Liver (tissue), 9 donors: Measurements from ENCODE around the gene POMT1. TPM values are rescaled to one million over a fixed set of nuclear protein-coding genes. Genes with fewer than 3 reads are reported as not detected.

ENCODE experiments used
- DNase-seq: peaks from one replicate; pipeline ENCODE4 v3.0.0-alpha.2; 2017; ENCODE audit warnings: low spot score
- H3K27ac ChIP-seq, 2 donors: one replicate each; pipeline ENCODE4 v1.7.0; 2013; ENCODE audit warnings: inconsistent platforms in 2 of 2, low read length in 2 of 2, control low read depth in 1 of 2, low read depth in 1 of 2, mild to moderate bottlenecking in 1 of 2
- H3K27me3 ChIP-seq, 4 donors: one replicate each; pipeline versions ENCODE4 v1.6.1 to v1.7.0; 2013; ENCODE audit warnings: low read length in 3 of 4, inconsistent platforms in 1 of 4, mild to moderate bottlenecking in 1 of 4, moderate library complexity in 1 of 4; ENCODE audit not compliant: control insufficient read depth in 4 of 4, insufficient read depth in 4 of 4
- H3K36me3 ChIP-seq, 4 donors: one replicate each; pipeline versions ENCODE4 v1.6.1 to v1.7.0; 2013; ENCODE audit warnings: low read length in 3 of 4, mild to moderate bottlenecking in 3 of 4, low read depth in 1 of 4, moderate library complexity in 1 of 4; ENCODE audit not compliant: control insufficient read depth in 4 of 4, insufficient read depth in 3 of 4
- H3K4me1 ChIP-seq, 4 donors: one replicate each; pipeline versions ENCODE4 v1.6.1 to v1.7.0; 2013; ENCODE audit warnings: low read length in 3 of 4, mild to moderate bottlenecking in 3 of 4, moderate library complexity in 1 of 4; ENCODE audit not compliant: control insufficient read depth in 4 of 4, insufficient read depth in 4 of 4
- H3K4me3 ChIP-seq, 3 donors: one replicate each; pipeline versions ENCODE4 v1.6.1 to v1.7.0; 2013; ENCODE audit warnings: low read length in 3 of 3, control low read depth in 1 of 3, low read depth in 1 of 3, mild to moderate bottlenecking in 1 of 3
- H3K9ac ChIP-seq, 2 donors: one replicate each; pipeline ENCODE4 v1.7.0; 2013; ENCODE audit warnings: low read length in 2 of 2, mild to moderate bottlenecking in 2 of 2, moderate library complexity in 2 of 2, control low read depth in 1 of 2, low read depth in 1 of 2
- H3K9me3 ChIP-seq, 4 donors: one replicate each; pipeline versions ENCODE4 v1.6.1 to v1.7.0; 2013; ENCODE audit warnings: low read length in 3 of 4; ENCODE audit not compliant: control insufficient read depth in 4 of 4
- EGR1 ChIP-seq, 2 donors: IDR thresholded peaks; 2 replicates each; pipeline ENCODE4 v1.6.1; 2016 to 2018; ENCODE audit warnings: antibody characterized with exemption in 2 of 2, low read depth in 2 of 2
- FOXA1 ChIP-seq: IDR thresholded peaks from 2 replicates; pipeline ENCODE4 v1.6.1; 2016; ENCODE audit warnings: antibody characterized with exemption
- FOXA2 ChIP-seq: IDR thresholded peaks from 2 replicates; pipeline ENCODE4 v1.6.1; 2016; ENCODE audit warnings: antibody characterized with exemption
- GABPA ChIP-seq, 2 donors: IDR thresholded peaks in 1 of 2; conservative IDR thresholded peaks in 1 of 2; 2 replicates each; pipeline ENCODE4 v1.6.1; 2016; ENCODE audit warnings: antibody characterized with exemption in 2 of 2, mild to moderate bottlenecking in 1 of 2, moderate library complexity in 1 of 2
- HNF4A ChIP-seq, 2 donors: conservative IDR thresholded peaks; 2 replicates each; pipeline ENCODE4 v1.6.1; 2016; ENCODE audit warnings: antibody characterized with exemption in 2 of 2, mild to moderate bottlenecking in 2 of 2
- HNF4G ChIP-seq: IDR thresholded peaks from 2 replicates; pipeline ENCODE4 v1.6.1; 2016; ENCODE audit warnings: antibody characterized with exemption
- NR2F2 ChIP-seq: IDR thresholded peaks from 2 replicates; pipeline ENCODE4 v1.6.1; 2016; ENCODE audit warnings: antibody characterized with exemption
- RAD21 ChIP-seq, 2 donors: IDR thresholded peaks; 2 replicates each; pipeline ENCODE4 v1.6.1; 2016; ENCODE audit warnings: antibody characterized with exemption in 2 of 2, mild to moderate bottlenecking in 2 of 2
- RXRA ChIP-seq, 2 donors: IDR thresholded peaks; 2 replicates each; pipeline ENCODE4 v1.6.1; 2017 to 2018; ENCODE audit warnings: antibody characterized with exemption in 2 of 2, mild to moderate bottlenecking in 1 of 2
- SP1 ChIP-seq: IDR thresholded peaks from 2 replicates; pipeline ENCODE4 v1.6.1; 2018; ENCODE audit warnings: antibody characterized with exemption, mild to moderate bottlenecking
- TAF1 ChIP-seq: conservative IDR thresholded peaks from 2 replicates; pipeline ENCODE4 v1.6.1; 2016; ENCODE audit warnings: antibody characterized with exemption, mild to moderate bottlenecking
- YY1 ChIP-seq: IDR thresholded peaks from 2 replicates; pipeline ENCODE4 v1.6.1; 2016; ENCODE audit warnings: antibody characterized with exemption, mild to moderate bottlenecking
- WGBS: extraction: QIAGEN DNeasy Blood & Tissue Kit; methylation state at CpG from one replicate; pipeline ENCODE4 v1.1.7; 2013; 5-methylcytosine and 5-hydroxymethylcytosine counted together
- polyA plus RNA-seq, 2 donors: library from polyadenylated mRNA; stranded (reverse) in 1 of 2; unstranded in 1 of 2; fragments of 200-250 nt in 1 of 2; fragments of >200 nt in 1 of 2; fragmentation: Nextera tagmentation in 1 of 2; extraction: Ambion mirVana in 1 of 2; gene quantifications; one replicate each; pipeline versions ENCODE4 v1.2.1 to v1.2.3, GENCODE V29; 2013 to 2015
- total RNA-seq, 2 donors: library from RNA; depleted of rRNA; stranded (reverse); fragments of >200 nt; gene quantifications; one replicate each; pipeline ENCODE4 v1.2.3, GENCODE V29; 2014
- TF ChIP-seq, protein P1 (sequence below): fragments of 150-350 bp; IDR thresholded peaks from 2 replicates; pipeline ENCODE4 v1.5.1; 2017; ENCODE audit warnings: improper control_type of control experiment, low read depth, low read length; ENCODE audit not compliant: missing input control
- TF ChIP-seq, protein P2 (sequence below): IDR thresholded peaks from 2 replicates; pipeline ENCODE4 v1.6.1; 2016; ENCODE audit warnings: antibody characterized with exemption
- TF ChIP-seq, protein P3 (sequence below): IDR thresholded peaks from 2 replicates; pipeline ENCODE4 v1.6.1; 2016; ENCODE audit warnings: antibody characterized with exemption
- TF ChIP-seq, protein P4 (sequence below): IDR thresholded peaks from 2 replicates; pipeline ENCODE4 v1.6.1; 2016; ENCODE audit warnings: antibody characterized with exemption
- TF ChIP-seq, protein P5 (sequence below): IDR thresholded peaks from 2 replicates; pipeline ENCODE4 v1.6.1; 2016; ENCODE audit warnings: antibody characterized with exemption, mild to moderate bottlenecking
- donor health status: healthy.
- donor health status: healthy.
- donor health status: healthy.
- donor health status: healthy.
- donor health status: healthy.

The POMT1 gene
- total and polyA plus RNA-seq, 4 donors = 11.2 to 14.2 (median 11.6) TPM

DNA sequence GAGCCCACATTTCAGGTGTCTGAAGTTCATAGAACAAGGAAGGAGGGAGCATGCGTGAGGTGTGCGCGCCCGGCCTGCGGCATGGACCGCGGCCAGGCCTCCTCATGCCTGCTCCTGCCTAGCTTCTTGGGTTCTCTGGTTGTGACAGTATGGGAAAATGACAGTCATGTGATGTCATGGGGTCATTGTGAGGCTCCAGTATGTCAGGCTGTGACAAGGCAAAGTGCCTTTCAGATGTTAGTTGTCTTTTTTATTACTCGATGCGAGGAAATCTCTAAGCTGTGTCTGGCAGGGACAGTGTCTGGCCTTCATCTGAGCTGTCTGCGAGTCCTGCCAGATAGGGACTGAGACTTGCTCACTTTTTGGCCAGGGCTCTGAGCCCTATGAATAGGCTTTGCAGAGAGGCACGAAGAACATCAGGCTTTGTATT is 15.1 kb downstream of the POMT1 start (continued):
- TF ChIP-seq, protein P1, sequence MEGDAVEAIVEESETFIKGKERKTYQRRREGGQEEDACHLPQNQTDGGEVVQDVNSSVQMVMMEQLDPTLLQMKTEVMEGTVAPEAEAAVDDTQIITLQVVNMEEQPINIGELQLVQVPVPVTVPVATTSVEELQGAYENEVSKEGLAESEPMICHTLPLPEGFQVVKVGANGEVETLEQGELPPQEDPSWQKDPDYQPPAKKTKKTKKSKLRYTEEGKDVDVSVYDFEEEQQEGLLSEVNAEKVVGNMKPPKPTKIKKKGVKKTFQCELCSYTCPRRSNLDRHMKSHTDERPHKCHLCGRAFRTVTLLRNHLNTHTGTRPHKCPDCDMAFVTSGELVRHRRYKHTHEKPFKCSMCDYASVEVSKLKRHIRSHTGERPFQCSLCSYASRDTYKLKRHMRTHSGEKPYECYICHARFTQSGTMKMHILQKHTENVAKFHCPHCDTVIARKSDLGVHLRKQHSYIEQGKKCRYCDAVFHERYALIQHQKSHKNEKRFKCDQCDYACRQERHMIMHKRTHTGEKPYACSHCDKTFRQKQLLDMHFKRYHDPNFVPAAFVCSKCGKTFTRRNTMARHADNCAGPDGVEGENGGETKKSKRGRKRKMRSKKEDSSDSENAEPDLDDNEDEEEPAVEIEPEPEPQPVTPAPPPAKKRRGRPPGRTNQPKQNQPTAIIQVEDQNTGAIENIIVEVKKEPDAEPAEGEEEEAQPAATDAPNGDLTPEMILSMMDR = no peak
- TF ChIP-seq RXRA (IDR thresholded peaks at IDR 0.05) (no peak), FOXA2 (no peak), YY1 (no peak), NR2F2 (no peak)

DNA sequence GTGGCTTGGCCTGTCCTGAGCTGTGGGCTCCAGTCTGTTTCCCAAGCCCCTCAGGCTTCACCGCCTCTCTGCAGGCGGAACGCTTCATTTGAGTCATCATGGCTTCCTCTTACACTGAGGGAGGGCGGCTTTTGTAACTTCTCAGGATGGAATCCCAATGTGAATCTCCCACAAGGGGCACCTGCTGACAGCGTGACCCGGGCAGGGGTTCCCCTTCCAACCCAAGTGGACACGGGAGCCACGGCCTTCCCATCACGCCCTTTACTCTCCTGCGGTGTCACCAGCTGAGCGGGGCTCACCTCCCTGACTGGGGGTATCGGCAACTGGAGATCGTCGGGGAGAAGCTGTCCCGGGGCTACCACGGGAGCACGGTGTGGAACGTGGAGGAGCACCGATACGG is 15.8 kb downstream of the POMT1 start:
- TF ChIP-seq, protein P2, sequence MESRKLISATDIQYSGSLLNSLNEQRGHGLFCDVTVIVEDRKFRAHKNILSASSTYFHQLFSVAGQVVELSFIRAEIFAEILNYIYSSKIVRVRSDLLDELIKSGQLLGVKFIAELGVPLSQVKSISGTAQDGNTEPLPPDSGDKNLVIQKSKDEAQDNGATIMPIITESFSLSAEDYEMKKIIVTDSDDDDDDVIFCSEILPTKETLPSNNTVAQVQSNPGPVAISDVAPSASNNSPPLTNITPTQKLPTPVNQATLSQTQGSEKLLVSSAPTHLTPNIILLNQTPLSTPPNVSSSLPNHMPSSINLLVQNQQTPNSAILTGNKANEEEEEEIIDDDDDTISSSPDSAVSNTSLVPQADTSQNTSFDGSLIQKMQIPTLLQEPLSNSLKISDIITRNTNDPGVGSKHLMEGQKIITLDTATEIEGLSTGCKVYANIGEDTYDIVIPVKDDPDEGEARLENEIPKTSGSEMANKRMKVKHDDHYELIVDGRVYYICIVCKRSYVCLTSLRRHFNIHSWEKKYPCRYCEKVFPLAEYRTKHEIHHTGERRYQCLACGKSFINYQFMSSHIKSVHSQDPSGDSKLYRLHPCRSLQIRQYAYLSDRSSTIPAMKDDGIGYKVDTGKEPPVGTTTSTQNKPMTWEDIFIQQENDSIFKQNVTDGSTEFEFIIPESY = no peak
- TF ChIP-seq SP1 (no peak), HNF4A (conservative IDR thresholded peaks at IDR 0.05) (no peak), GABPA (IDR thresholded peaks at IDR 0.05 in 1 of 2, conservative IDR thresholded peaks at IDR 0.05 in 1 of 2) (no peak), HNF4G (no peak), FOXA1 (no peak), RAD21 (IDR thresholded peaks at IDR 0.05) (no peak), FOXA2 (no peak)
- TF ChIP-seq, protein P3, sequence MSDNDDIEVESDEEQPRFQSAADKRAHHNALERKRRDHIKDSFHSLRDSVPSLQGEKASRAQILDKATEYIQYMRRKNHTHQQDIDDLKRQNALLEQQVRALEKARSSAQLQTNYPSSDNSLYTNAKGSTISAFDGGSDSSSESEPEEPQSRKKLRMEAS = no peak
- TF ChIP-seq, protein P1 = no peak

DNA sequence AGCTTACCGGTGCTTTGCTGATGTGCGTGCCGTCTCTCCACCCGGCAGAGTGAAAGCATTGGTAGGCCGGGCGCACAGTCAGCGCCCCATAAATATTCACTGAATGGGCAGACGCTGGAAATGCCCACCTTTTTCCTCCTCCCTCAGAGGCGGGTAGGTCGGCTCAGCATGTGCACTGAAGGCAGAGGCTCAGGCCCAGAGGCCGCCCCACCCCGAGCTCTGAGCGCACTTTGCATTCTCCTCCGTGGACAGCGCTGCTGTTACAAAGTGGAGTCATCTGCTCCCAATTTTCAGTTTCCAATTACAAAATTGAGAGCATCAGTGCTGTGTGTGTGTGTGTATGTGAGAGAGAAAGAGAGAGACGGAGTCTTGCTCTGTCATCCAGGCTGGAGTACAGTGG is 17.8 kb downstream of the POMT1 start:
- Histone ChIP-seq H3K9ac (no peak overlapping the region), H3K36me3 (peaks cover 10 to 76% (median 47%) of the 10 kb centered on the region in 4 donors), H3K27ac (no peak overlapping the region), H3K4me3 (no peak overlapping the region), H3K4me1 (no peaks in the 10 kb centered on the region), H3K27me3 (no peaks in the 10 kb centered on the region), H3K9me3 (peaks cover 0 to 6% (median 0%) of the 10 kb centered on the region in 4 donors)
- 84% methylated on average over 16 of the region's 16 CpGs for WGBS
- no peak for DNase-seq
- TF ChIP-seq TAF1 (no peak), HNF4G (no peak), NR2F2 (no peak), EGR1 (IDR thresholded peaks at IDR 0.05; ENCODE audit: low read depth in 2 of 2) (no peak), SP1 (no peak), FOXA1 (no peak), FOXA2 (no peak), YY1 (no peak), HNF4A (conservative IDR thresholded peaks at IDR 0.05) (no peak), RXRA (IDR thresholded peaks at IDR 0.05) (no peak), RAD21 (IDR thresholded peaks at IDR 0.05) (no peak), GABPA (IDR thresholded peaks at IDR 0.05 in 1 of 2, conservative IDR thresholded peaks at IDR 0.05 in 1 of 2) (no peak)
- TF ChIP-seq, protein P4, sequence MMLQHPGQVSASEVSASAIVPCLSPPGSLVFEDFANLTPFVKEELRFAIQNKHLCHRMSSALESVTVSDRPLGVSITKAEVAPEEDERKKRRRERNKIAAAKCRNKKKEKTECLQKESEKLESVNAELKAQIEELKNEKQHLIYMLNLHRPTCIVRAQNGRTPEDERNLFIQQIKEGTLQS = no peak
- TF ChIP-seq, protein P3 = no peak
- TF ChIP-seq, protein P5, sequence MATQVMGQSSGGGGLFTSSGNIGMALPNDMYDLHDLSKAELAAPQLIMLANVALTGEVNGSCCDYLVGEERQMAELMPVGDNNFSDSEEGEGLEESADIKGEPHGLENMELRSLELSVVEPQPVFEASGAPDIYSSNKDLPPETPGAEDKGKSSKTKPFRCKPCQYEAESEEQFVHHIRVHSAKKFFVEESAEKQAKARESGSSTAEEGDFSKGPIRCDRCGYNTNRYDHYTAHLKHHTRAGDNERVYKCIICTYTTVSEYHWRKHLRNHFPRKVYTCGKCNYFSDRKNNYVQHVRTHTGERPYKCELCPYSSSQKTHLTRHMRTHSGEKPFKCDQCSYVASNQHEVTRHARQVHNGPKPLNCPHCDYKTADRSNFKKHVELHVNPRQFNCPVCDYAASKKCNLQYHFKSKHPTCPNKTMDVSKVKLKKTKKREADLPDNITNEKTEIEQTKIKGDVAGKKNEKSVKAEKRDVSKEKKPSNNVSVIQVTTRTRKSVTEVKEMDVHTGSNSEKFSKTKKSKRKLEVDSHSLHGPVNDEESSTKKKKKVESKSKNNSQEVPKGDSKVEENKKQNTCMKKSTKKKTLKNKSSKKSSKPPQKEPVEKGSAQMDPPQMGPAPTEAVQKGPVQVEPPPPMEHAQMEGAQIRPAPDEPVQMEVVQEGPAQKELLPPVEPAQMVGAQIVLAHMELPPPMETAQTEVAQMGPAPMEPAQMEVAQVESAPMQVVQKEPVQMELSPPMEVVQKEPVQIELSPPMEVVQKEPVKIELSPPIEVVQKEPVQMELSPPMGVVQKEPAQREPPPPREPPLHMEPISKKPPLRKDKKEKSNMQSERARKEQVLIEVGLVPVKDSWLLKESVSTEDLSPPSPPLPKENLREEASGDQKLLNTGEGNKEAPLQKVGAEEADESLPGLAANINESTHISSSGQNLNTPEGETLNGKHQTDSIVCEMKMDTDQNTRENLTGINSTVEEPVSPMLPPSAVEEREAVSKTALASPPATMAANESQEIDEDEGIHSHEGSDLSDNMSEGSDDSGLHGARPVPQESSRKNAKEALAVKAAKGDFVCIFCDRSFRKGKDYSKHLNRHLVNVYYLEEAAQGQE = no peak
- TF ChIP-seq, protein P2 = no peak

More for the DNA sequence above, 15.8 kb downstream of the POMT1 start:
- H3K27me3 ChIP-seq = no peaks in the 10 kb centered on the region
- 97% methylated on average over 20 of the region's 20 CpGs for WGBS
- no peak overlapping the region for H3K27ac ChIP-seq
- no peak overlapping the region for H3K9ac ChIP-seq
- DNase-seq = no peak
- peaks cover 0 to 6% (median 0%) of the 10 kb centered on the region in 4 donors for H3K9me3 ChIP-seq
- H3K36me3 ChIP-seq = peaks cover 5 to 62% (median 37%) of the 10 kb centered on the region in 4 donors
- H3K4me3 ChIP-seq = no peak overlapping the region
- no peaks in the 10 kb centered on the region for H3K4me1 ChIP-seq
